DMS 273 treated with DMSO at 0.1 percent for 48 hours (cell line): ENCODE measurements around the gene BICD1.
"Not testable (repeated sequence)": the region's sequence is repeated elsewhere in the genome, so short reads cannot be mapped to it uniquely, and the experiment has no call there.

Source experiments
- DNase-seq: peaks from one replicate; lab custom pipeline; 2025; lab: John Stamatoyannopoulos, UW

Gene BICD1

DNA sequence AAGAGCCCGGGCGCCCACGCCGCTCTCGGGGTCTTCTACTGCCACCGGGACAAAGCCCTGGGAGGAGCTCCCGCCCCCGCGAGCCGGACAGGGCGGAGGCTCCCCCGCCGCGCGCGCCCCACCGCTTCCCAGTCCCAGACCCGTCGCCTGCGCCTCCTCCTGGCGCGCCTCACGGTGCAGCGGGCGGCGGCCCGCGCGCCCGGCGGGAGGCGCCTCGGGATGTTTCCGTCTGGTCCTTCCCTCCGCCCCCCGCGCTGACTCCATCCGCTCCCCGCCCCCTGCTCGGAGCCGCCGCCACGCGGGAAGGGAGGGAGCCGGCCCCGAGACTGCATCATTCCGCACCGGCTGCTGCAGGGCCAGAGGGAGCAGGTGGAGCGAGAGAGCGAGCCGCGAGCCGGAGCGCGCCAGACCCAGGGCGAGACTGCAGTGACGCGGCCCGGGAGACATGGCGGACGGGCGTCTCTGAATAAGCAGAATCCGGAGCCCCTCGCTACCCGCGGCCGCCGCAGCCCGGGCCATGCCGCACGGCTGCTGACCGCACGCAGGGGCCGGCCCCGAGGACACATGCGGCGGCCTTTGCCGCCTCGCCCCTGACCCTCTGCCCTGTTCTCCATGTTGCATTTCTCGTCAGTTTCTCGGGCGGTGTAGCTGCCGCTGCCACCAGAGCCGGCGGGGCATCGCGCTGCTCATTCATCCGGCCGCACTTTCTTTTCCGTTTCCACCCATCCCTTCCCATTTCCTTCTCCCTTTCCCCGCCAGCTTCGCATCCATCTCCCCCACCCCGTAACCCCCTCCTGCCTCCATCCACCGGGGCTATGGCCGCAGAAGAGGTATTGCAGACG, at the start of gene BICD1:
TSS of gene BICD1 (plus strand) at position 331 of the 842 bp plus-strand sequence. CDS start at position 816, 485 bp downstream.
- DNase-seq = peak; percentile 43

DNA sequence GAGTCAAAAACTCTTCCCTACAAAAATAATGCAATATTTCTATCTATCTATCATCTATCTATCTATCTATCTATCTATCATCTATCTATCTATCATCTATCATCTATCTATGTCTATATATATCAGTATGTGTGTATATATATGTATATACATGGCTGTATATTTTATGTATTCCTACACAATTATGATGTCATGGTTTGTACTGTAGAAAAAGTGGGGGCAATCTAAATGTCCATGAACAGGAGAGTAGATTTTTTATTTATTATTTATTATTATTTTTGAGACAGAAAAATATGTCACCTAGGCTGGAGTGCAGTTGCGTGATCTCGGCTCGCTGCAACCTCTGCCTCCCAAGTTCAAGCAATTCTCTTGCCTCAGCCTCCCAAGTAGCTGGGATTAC, 45.6 kb upstream of the BICD1 start:
- DNase-seq = no peak

DNA sequence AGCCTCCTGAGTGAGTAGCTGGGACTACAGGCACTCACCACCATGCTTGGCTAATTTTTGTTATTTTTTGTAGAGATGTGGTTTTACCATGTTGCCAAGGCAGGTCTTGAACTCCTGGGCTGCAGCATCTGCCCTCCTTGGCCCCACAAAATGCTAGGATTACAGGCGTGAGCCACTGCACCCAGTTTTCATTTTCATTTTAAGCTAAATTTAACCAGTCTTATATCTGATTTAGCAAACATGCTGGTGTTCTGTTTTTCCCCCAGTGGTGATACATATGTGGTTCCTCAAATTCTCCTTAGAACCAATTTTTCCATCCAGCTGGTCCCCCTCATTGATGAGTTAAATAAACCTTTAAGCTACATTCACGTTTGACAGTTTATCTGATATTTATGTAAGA, 43.8 kb upstream of the BICD1 start:
- no peak for DNase-seq

DNA sequence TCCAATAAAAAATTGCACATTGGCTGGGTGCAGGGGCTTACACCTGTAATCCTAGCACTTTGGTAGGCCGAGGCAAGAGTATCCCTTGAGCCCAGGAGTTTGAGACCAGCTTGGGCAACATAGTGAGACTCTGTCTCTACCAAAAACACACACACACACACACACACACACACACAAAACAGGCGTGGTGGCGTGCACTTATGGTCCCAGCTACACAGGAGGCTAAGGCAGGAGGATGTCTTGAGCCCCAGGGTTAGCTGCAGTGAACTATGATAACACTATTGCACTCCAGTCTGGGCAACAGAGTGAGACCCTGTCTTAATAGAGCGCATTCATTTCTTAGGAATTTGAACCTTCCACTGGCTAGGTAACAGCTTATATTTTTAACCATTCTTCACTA, 42.9 kb upstream of the BICD1 start:
- DNase-seq = no peak

DNA sequence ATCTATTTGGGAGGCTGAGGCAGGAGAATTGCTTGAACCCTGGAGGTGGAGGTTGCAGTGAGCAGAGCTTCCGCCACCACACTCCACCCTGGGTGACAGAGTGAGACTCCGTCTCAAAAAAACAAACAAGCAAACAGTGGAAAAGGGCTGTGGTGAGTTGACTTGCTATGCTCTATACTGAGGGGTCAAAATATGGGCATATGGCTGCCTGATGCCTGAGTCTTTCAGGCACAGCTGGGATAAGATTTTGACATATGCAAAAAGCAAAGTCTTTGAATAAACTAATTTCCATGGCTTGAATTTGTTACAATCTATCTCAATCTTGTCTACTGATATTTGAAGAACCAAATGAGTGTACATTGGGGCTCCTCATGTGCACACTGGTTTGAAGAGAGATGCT, 40.4 kb upstream of the BICD1 start:
- DNase-seq = no peak

DNA sequence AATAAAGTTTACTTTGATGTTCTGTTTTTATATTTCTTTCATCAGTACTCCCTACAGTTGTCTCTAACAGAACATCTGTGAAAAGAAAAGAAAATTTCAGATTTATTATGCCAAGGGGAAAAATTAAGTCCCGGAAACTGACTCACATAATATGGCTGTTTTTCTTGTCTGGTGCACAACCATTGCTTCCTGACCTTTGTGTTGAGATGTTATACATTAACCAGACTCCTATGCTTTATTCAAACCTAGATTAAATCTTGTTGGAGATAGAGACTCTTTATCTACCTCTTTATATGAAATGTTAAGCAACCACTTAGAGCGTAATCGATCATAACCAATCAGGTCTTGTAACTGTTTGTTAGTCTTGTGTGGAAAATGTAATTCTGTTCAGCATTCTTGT, 37.6 kb upstream of the BICD1 start:
- no peak for DNase-seq

DNA sequence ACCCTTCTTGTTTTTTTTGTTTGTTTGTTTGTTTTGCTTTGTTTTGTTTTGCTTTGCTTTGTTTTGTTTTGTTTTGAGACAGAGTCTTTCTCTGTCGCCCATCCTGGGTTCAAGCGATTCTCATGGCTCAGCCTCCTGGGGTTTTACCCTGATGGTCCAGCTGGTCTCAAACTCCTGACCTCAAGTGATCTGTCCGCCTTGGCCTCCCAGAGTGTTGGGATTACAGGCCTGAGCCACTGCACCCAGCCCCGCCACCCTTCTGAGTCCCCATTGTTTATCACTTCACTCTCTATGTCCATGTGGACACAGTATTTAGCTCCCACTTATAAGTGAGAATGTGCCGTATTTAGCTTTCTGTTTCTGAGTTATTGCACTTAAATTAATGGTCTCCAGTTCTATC, 36.9 kb upstream of the BICD1 start:
- DNase-seq = no peak

DNA sequence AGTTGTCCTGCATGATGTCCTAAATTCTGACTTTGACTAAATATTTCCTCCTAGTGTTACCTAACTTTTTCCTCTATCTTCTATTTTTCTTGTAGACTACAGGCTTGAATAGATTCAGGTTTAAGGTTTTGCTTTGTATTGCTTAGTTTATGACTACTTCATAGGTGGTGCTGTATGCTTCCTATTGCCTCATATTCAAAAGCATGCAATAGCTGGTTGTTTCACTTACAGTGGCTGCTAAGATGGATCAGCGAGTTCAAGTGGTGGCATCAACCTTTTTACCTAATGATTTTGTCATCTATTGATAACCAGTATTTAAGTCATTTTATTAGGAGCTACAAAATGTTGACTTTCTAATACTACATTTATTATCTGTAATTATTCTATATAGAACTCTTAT, 36.3 kb upstream of the BICD1 start:
- no peak for DNase-seq

DNA sequence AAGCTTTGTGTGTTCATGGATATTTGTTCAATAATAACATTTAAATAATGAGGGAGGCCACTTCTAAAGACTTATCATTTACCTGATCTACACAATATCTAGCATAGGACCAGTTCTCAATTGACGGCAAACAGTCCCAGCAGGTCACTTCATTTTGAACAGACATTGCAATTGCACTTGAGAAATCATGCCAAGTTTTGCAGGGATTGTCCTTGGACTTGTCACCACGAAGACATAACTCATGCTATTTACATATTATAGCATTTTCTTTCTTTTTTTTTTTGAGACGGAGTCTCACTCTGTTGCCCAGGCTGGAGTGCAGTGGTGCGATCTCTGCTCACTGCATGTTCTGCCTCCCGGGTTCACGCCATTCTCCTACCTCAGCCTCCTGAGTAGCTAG, 34.5 kb upstream of the BICD1 start:
- DNase-seq = no peak

DNA sequence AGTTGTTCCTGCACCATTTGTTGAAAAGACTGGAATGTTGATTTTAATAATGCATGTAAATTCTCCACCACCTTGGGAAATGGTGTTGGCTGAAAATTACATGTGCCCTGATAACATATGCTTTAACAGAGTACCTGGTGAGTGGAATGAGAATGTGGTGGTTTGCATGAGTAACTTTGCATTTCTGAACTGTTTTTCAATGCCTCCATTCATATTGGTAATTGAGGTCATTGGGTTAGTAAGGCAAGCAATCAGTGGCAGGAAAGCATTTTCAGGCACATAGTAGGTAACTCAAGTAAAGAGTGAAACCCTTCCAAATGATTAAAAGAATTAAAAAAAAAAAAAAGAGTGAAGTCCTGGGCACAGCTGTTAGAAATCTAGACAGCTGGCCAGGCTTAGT, 32.2 kb upstream of the BICD1 start:
- DNase-seq = no peak

DNA sequence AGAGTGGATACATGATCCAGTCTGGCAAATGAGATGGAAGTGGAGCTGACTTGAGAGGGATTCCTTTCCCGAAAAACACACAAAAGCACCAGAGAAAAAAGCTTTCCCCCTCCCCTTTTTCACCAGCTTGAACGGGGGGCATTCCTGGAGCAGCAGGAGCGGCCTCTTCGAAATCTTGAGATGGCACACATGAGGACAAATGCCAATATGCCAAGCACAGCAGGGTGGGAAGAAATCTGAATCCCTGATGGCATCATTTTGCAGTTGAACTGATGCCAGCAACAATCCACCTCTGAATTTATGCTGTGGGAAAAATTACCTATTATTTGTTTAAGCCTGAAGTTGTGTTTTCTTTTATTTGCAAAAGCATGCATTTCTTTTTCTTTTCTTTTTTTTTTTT, 29.7 kb upstream of the BICD1 start:
- DNase-seq = no peak

DNA sequence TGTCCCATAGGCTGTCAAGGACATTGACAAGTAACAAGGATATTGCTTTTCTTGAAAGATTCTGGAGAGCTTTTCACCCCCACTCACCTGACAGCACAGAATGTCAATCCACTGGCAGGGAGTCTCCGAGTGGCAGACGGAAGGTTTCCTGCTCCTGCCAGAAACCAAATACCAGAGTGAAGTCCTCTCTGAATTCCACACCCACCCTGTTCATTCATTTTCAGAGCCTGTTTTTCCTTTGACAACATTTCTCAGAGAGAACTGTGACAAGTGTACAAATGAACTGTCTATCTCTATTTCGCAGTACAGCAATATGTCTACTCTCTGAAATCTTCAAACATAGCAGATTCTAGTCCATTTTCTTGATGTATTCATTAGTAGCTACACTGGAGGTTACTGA, 26.2 kb upstream of the BICD1 start:
- no peak for DNase-seq

DNA sequence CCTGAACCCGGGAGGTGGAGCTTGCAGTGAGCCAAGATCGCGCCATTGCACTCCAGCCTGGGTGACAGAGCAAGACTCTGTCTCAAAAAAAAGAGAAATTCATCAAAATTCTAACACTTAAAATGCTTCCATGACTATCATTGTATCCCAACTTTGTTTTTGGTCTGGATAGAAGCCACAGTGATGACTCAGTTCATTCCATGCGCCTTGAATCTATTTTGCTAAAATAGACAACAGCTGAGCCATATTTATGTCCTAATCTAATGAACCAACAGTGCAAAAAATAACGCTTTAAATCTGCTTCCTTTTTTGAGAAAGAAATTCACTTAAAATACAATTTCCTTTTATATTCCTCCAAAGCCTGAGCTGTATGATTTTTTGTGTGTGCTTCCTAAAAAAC, 23.2 kb upstream of the BICD1 start:
- no peak for DNase-seq

DNA sequence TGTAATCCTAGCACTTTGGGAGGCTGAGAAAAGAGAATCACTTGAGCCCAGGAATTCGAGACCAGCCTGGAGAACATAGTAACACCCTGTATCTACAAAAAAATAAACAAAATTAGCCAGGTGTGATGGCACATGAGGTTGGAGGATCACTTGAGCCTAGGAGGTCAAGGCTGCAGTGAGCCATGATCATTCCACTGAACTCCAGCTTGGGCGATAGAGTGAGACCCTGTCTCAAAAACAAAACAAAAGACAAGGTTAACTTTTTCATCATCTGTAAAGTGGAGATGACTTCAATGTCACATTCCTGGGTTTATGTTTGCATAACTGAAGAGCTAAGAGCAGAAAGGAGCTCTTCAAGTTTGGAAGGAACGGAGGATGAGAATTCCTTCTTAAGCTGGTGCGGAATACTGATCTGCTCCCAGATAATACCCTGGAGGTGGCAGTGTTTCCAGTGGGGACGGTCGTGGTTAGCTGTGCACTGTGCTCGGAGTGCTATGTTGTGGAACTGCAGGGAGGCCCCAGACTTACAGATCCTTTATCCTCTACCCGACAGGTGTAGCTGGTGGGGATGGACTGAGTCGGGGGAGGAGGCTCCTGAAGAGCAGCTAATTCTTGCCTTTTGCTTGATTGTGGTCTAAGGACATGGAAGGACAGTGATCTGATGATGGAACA, 22.5 kb upstream of the BICD1 start:
- DNase-seq = no peak

DNA sequence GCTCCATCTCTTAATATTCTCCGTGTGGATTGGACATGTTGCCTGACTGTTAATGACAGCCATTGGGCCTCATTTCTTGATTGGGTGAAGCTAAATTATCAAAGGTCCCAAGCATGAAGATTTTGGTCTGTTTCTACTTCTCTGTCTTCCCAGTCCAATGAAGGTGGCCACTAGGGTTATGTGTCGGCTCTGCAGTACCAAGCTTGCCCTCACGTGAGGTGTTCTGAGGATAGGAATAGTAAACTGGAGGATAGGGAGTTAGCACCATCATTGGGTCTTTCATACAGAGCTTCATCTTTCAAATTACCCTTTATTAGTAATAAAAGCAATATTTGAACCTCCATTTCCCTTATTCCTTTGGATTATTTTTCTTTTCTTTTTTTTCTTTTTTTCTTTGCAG, 21.9 kb upstream of the BICD1 start:
- DNase-seq = no peak

DNA sequence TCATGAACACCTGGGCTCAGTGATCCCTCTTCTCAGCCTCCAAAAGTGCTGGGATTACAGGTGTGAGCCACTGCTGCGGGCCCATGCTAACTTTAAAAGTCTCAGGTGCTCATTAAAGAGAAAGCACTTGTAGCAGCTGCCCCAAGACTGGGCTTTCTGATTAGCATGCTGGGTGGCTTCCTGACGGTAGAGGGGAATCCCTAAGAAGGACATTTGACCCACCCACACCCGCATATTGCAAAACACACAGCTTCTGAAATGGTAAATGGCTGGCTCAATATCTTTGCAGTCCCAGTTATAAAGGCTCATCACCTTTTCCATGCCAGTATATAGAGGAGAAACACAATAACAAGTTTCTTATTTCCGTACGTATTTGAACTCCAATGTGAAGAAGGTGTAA, 19.3 kb upstream of the BICD1 start:
- no peak for DNase-seq

DNA sequence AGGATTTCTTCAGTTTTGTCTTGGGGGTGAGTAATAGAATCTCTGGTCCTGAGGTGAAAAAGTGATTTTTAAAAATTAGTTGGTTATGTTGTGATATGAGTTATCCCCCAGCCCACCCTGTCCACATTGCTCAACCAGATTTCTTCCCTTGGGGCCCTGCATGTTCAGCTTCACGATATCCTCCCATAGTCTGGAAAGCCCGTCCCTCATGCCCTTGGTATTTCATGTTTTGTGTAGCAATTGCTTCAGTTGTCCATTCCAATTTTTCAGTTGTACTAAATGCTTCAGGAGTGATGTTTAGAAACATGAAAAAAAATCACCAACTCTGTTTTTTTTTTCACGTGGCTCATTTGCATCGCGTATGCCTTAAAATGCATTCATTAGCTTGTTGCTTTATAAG, 17.5 kb upstream of the BICD1 start:
- DNase-seq = no peak

DNA sequence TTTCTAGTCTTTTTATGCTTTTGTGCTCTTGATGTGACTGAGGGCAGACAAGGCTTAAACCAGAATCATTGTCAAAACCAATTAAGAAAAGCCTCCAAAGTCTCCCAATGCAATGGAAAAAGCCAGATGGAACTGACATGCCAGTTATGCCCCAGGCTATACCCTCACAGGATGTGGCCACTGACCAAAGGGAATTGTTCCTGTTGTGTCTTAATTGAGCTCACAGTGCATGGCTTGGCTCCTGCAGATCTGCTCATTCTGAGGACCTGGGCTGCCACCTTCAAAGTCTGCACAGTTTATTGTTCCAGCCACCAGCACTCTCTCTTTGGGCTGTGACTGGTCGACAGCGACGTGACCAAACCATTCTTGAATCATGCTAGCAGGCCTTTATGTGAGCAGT, 17.1 kb upstream of the BICD1 start:
- no peak for DNase-seq

DNA sequence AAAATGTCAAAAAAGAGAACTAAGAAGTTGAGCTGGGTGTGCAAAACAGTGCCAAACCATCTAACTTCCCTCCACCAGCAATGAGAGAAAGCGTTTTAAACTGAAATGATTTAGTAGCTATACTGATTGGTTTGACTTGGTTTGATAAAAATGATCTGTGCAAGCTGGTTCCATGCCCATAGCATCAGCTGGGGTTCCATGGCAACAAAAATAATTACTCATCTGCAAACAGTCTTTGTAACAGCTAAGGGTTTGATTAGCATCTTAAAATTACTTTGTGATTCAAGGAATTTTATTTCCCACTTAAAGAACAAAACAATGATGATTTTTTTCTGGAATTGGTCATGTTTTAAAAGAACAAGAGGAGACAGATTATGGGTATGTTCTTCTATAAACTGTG, 15.0 kb upstream of the BICD1 start:
- DNase-seq = no peak

DNA sequence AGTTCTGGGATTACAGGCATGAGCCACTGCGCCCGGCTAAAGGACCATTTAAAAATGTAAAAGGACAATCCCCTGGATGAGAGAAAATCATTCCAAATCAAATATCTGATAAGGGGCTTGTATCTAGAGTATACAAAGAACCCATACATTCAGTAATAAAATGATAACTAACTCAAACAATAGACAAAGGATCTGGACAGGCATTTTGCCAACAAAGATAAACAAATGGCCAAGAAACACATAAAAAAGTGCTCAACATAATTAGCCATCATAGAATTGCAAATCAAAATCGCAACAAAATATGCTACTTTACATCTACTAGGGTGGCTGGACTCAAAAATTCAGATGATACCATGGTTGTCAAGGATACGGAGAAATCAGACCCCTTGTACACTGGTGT, 8.5 kb upstream of the BICD1 start:
- no peak for DNase-seq

DNA sequence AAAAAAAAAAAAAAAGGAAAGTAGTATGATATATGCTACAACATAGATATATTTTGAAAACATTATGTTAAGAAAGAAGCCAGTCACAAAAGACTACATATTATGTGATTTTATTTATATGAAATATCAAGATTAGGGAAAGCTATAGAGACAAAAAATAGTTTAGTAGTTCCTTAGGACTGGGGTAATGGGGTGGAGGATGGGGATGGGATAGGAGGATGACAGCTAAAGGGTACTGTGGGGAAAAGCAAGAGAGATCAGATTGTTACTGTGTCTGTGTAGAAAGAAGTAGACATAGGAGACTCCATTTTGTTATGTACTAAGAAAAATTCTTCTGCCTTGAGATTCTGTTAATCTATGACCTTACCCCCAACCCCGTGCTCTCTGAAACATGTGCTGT, 7.4 kb upstream of the BICD1 start:
- DNase-seq = not testable (repeated sequence)

DNA sequence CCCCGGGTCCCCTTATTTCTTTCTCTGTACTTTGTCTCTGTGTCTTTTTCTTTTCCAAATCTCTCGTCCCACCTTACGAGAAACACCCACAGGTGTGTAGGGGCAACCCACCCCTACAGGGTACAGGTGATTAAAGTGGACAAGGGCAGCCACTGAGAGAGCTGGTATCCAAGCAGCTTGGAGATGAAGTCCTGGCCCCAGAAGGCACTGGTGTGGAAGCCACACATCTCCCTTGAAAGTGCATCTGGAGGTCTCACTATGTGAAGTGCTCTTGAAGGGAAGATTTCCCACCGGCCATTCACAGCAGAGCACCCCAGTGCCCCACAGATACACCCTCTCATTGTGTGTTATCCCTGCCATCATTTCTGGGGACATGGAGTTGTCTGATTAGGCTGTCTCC, 6.3 kb upstream of the BICD1 start:
- no peak for DNase-seq

DNA sequence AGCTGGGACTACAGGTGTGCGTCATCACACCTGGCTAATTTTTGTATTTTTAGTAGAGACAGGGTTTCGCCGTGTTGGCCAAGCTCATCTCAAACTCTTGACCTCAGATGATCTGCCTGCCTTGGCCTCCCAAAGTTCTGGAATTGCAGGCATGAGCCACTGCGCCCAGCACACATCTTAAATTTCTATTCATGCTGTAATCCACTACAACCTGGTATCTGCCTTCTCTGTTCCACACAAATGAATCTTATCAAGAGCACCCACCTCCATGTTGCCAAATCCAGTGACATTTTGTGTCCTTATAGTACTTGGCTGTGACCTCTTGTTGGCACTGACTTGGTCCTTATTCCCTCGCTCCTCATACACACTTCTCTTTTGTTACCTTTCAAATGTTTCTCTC, 5.8 kb upstream of the BICD1 start:
- no peak for DNase-seq

DNA sequence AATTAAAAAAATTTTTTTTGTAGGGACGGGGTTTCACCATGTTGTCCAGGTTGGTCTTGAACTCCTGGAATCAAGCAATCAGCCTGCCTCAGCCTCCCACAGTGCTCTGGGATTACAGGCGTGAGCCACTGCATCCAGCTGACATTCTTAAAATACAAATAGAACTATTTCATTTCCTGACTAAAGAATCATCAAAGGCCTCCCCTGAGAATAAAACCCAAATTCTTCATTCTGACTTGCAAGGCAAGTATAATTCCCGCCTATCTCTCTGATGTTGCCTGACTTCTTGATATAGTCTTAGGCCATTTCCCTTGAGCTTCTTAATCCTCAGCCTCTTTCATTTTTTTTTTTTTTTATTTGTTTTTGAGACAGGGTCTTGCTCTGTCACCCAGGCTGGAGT, 4.4 kb upstream of the BICD1 start:
- DNase-seq = no peak
